Astrocyte (in vitro differentiated cells and primary cell): ENCODE results near the gene KIAA1328. TPM values are rescaled to one million over a fixed set of nuclear protein-coding genes. Genes with fewer than 3 reads are reported as not detected.
A peak's percentile ranks its signal among the peaks of the same experiment; 100 is the strongest.
"Not testable (repeated sequence)": the region's sequence is repeated elsewhere in the genome, so short reads cannot be mapped to it uniquely, and the experiment has no call there.

Experiments used
- DNase-seq: peaks from one replicate; pipeline ENCODE4 v3.0.0-alpha.2; 2010; ENCODE audit warnings: low read depth
- FAIRE-seq: peaks from 2 replicates; lab custom pipeline; 2011; peaks lifted over from hg19 to GRCh38; lab: Jason Lieb, UNC
- H2AFZ ChIP-seq: 2 replicates; pipeline ENCODE4 v1.6.0; 2012; ENCODE audit warnings: low read depth, low read length, inconsistent platforms
- H3K27ac ChIP-seq: 2 replicates; pipeline ENCODE4 v1.5.1; 2011; ENCODE audit warnings: low read depth, low read length, inconsistent platforms
- H3K27me3 ChIP-seq: 2 replicates; pipeline ENCODE4 v1.6.0; 2011; ENCODE audit warnings: low read length, inconsistent platforms; ENCODE audit not compliant: insufficient read depth
- H3K36me3 ChIP-seq: 2 replicates; pipeline ENCODE4 v1.5.1; 2011; ENCODE audit warnings: low read length, inconsistent platforms; ENCODE audit not compliant: insufficient read depth
- H3K4me1 ChIP-seq: 2 replicates; pipeline ENCODE4 v1.5.1; 2011; ENCODE audit warnings: low read length, inconsistent platforms; ENCODE audit not compliant: insufficient read depth
- H3K4me2 ChIP-seq: 2 replicates; pipeline ENCODE4 v1.6.0; 2012; ENCODE audit warnings: low read length, inconsistent platforms
- H3K4me3 ChIP-seq: 2 replicates; pipeline ENCODE4 v1.5.1; 2011; ENCODE audit warnings: low read depth, mild to moderate bottlenecking, low read length, inconsistent platforms; ENCODE audit not compliant: insufficient read depth
- H3K79me2 ChIP-seq: 2 replicates; pipeline ENCODE4 v1.6.0; 2012; ENCODE audit warnings: mild to moderate bottlenecking, low read length, inconsistent platforms; ENCODE audit not compliant: insufficient read depth
- H3K9ac ChIP-seq: 2 replicates; pipeline ENCODE4 v1.6.0; 2012; ENCODE audit warnings: mild to moderate bottlenecking, low read length, inconsistent platforms
- H3K9me3 ChIP-seq: 2 replicates; pipeline ENCODE4 v1.5.1; 2012; ENCODE audit warnings: low read depth, mild to moderate bottlenecking, low read length, inconsistent platforms; ENCODE audit not compliant: insufficient read depth
- H4K20me1 ChIP-seq: 2 replicates; pipeline ENCODE4 v1.6.0; 2012; ENCODE audit warnings: low read length, inconsistent platforms; ENCODE audit not compliant: insufficient read depth
- H3K27ac Mint-ChIP-seq: one replicate; pipeline ENCODE4 v1.8.0; 2021; ENCODE audit warnings: mild to moderate bottlenecking, mixed read lengths; ENCODE audit not compliant: unreplicated experiment
- H3K27me3 Mint-ChIP-seq: one replicate; pipeline ENCODE4 v1.8.0; 2021; ENCODE audit warnings: low read depth, mixed read lengths; ENCODE audit not compliant: unreplicated experiment
- H3K36me3 Mint-ChIP-seq: one replicate; pipeline ENCODE4 v1.8.0; 2021; ENCODE audit warnings: low read depth, mixed read lengths; ENCODE audit not compliant: unreplicated experiment
- H3K4me1 Mint-ChIP-seq: one replicate; pipeline ENCODE4 v1.8.0; 2021; ENCODE audit warnings: low read depth, mixed read lengths; ENCODE audit not compliant: unreplicated experiment
- H3K4me3 Mint-ChIP-seq: one replicate; pipeline ENCODE4 v1.8.0; 2021; ENCODE audit warnings: mild to moderate bottlenecking, moderate library complexity, mixed read lengths; ENCODE audit not compliant: unreplicated experiment
- H3K9me3 Mint-ChIP-seq: one replicate; pipeline ENCODE4 v1.8.0; 2021; ENCODE audit warnings: mild to moderate bottlenecking, mixed read lengths; ENCODE audit not compliant: unreplicated experiment
- CTCF ChIP-seq: IDR thresholded peaks from 2 replicates; pipeline ENCODE4 v1.5.1; 2011; ENCODE audit warnings: low read depth, mild to moderate bottlenecking, inconsistent platforms, low read length, moderate library complexity; ENCODE audit not compliant: insufficient read depth
- EZH2 ChIP-seq: IDR thresholded peaks from 2 replicates; pipeline ENCODE4 v1.6.1; 2012; ENCODE audit warnings: mild to moderate bottlenecking, low read length, inconsistent platforms; ENCODE audit not compliant: insufficient read depth
- total RNA-seq: library from RNA; stranded (reverse); gene quantifications from 2 replicates; pipeline ENCODE4 v1.2.1, GENCODE V29; 2021

KIAA1328 gene
- total RNA-seq, 1 donor from 2014 or later: 3.7 TPM

- peaks cover 8% of the 10 kb centered on the region for H3K36me3 Mint-ChIP-seq
- H3K79me2 ChIP-seq: no peaks in the 10 kb centered on the region
- no peak overlapping the region for H3K9ac ChIP-seq
- no peak overlapping the region for H3K4me2 ChIP-seq
- no peak overlapping the region for H3K4me3 ChIP-seq
- no peaks in the 10 kb centered on the region for H3K27me3 ChIP-seq
- FAIRE-seq: no peak
- no peaks in the 10 kb centered on the region for H3K36me3 ChIP-seq
- no peaks in the 10 kb centered on the region for H3K9me3 Mint-ChIP-seq
- DNase-seq: no peak
- H4K20me1 ChIP-seq: no peaks in the 10 kb centered on the region
- no peak overlapping the region for H3K27ac ChIP-seq
- no peaks in the 10 kb centered on the region for H3K9me3 ChIP-seq
- no peaks in the 10 kb centered on the region for H3K27me3 Mint-ChIP-seq
- no peaks in the 10 kb centered on the region for H3K4me1 Mint-ChIP-seq
- no peak overlapping the region for H2AFZ ChIP-seq
- H3K27ac Mint-ChIP-seq: no peak overlapping the region
- H3K4me3 Mint-ChIP-seq: no peak overlapping the region
- no peaks in the 10 kb centered on the region for H3K4me1 ChIP-seq
- no peak for TF ChIP-seq CTCF
- no peak for TF ChIP-seq EZH2
Measured at GRCh38 chr18:36867056-36867455, 38.1 kb downstream of the KIAA1328 start.

DNA sequence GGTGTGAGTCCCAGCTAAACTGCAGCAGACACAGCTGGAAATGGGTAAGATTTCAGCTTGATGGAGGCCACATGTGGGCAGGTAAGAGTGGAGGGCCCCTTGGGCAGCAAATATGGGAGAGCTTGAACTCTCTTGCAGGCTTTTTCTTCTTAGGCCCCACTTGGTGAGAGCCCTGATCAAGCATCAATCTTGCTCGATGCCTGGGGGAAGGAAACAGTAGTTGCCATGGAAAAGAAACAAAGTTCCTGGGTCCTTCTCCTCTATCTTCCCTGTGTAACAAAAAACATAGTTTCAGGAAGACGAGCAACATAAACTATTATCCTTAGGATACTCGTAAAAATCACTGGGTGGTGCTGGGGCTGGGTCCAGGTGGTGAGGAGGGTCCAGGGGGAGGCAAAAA, 42.9 kb downstream of the KIAA1328 start:
- Histone ChIP-seq H2AFZ (no peak overlapping the region), H3K36me3 (no peaks in the 10 kb centered on the region), H3K4me2 (no peak overlapping the region), H3K27me3 (no peaks in the 10 kb centered on the region), H3K9ac (no peak overlapping the region), H3K79me2 (no peaks in the 10 kb centered on the region), H3K9me3 (no peaks in the 10 kb centered on the region), H4K20me1 (no peaks in the 10 kb centered on the region), H3K27ac (no peak overlapping the region), H3K4me3 (no peak overlapping the region), H3K4me1 (no peaks in the 10 kb centered on the region)
- H3K36me3 Mint-ChIP-seq: peaks cover 12% of the 10 kb centered on the region
- no peak for DNase-seq
- TF ChIP-seq CTCF (no peak), EZH2 (no peak)
- no peak for FAIRE-seq
- no peak overlapping the region for H3K4me3 Mint-ChIP-seq
- no peaks in the 10 kb centered on the region for H3K27me3 Mint-ChIP-seq
- H3K27ac Mint-ChIP-seq: no peak overlapping the region
- peaks cover 4% of the 10 kb centered on the region for H3K4me1 Mint-ChIP-seq
- peaks cover 6% of the 10 kb centered on the region for H3K9me3 Mint-ChIP-seq

- no peaks in the 10 kb centered on the region for H3K36me3 ChIP-seq
- no peak for TF ChIP-seq CTCF
- no peak for TF ChIP-seq EZH2
- H3K4me2 ChIP-seq: no peak overlapping the region
- Mint-ChIP-seq H3K4me3 (no peak overlapping the region), H3K4me1 (peaks cover 4% of the 10 kb centered on the region), H3K27ac (no peak overlapping the region), H3K36me3 (peaks cover 10% of the 10 kb centered on the region), H3K27me3 (no peaks in the 10 kb centered on the region), H3K9me3 (peaks cover 6% of the 10 kb centered on the region)
- no peak overlapping the region for H2AFZ ChIP-seq
- no peak overlapping the region for H3K27ac ChIP-seq
- no peaks in the 10 kb centered on the region for H3K4me1 ChIP-seq
- no peaks in the 10 kb centered on the region for H3K27me3 ChIP-seq
- DNase-seq: peak; percentile 44
- H3K9me3 ChIP-seq: no peaks in the 10 kb centered on the region
- no peak for FAIRE-seq
- H4K20me1 ChIP-seq: no peaks in the 10 kb centered on the region
- H3K4me3 ChIP-seq: no peak overlapping the region
- no peaks in the 10 kb centered on the region for H3K79me2 ChIP-seq
- H3K9ac ChIP-seq: no peak overlapping the region
Measured at GRCh38 chr18:36872329-36872728, 43.4 kb downstream of the KIAA1328 start.

DNA sequence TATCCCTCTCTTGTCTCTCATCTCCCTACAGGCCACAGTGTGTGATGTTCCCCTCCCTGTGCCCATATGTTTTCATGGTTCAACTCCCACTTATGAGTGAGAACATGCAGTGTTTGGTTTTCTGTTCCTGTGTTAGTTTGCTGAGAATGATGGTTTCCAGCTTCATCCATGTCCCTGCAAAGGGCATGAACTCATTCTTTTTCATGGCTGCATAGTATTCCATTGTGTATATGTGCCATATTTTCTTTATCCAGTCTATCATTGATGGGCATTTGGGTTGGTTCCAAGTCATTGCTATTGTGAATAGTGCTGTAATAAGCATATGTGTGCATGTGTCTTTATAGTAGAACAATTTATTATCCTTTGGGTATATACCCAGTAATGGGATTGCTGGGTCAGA, 44.9 kb downstream of the KIAA1328 start:
- H3K9me3 Mint-ChIP-seq, H2AFZ ChIP-seq, H3K27me3 ChIP-seq, H4K20me1 ChIP-seq, H3K9ac ChIP-seq, H3K9me3 ChIP-seq, H3K27ac ChIP-seq, H3K4me1 Mint-ChIP-seq, H3K27ac Mint-ChIP-seq, DNase-seq, H3K4me3 ChIP-seq, H3K36me3 ChIP-seq, H3K4me3 Mint-ChIP-seq, H3K79me2 ChIP-seq, H3K27me3 Mint-ChIP-seq, FAIRE-seq, H3K4me1 ChIP-seq, H3K4me2 ChIP-seq: not testable (repeated sequence)
- peaks cover 10% of the 10 kb centered on the region for H3K36me3 Mint-ChIP-seq
